Measurements from ENCODE around the gene TOX2.

TOX2 gene

GRCh38 chr20:43903953-43904826 lies 10.5 kb upstream of the TOX2 start:
- in situ Hi-C loops (cut with HindIII; ENCODE audit: low pct_ligation_motif_present, low sequenced_read_pairs) = no loop called here
- Histone ChIP-seq H3K36me3 (replicated peaks) (no peaks in the 10 kb centered on the region), H3K4me3 (ENCODE audit: low read depth, low read length) (no peak overlapping the region), H3K27ac (no peak overlapping the region), H3K27me3 (replicated peaks) (no peaks in the 10 kb centered on the region)
- no peak for TF ChIP-seq CTCF (IDR thresholded peaks at IDR 0.05; ENCODE audit: low read depth, low read length, missing control alignments)
- DNase-seq = no peak

- no peak for TF ChIP-seq CTCF (IDR thresholded peaks at IDR 0.05; ENCODE audit: low read depth, low read length, missing control alignments)
- Histone ChIP-seq H3K36me3 (replicated peaks) (no peaks in the 10 kb centered on the region), H3K27me3 (replicated peaks) (no peaks in the 10 kb centered on the region), H3K4me3 (ENCODE audit: low read depth, low read length) (no peak overlapping the region), H3K27ac (no peak overlapping the region)
- no peak for DNase-seq
- in situ Hi-C loops (cut with HindIII; ENCODE audit: low pct_ligation_motif_present, low sequenced_read_pairs) = no loop called here
Observed at GRCh38 chr20:43904827-43905177, 9.8 kb upstream of the TOX2 start.

- Histone ChIP-seq H3K27ac (no peak overlapping the region), H3K4me3 (ENCODE audit: low read depth, low read length) (no peak overlapping the region), H3K36me3 (replicated peaks) (no peaks in the 10 kb centered on the region), H3K27me3 (replicated peaks) (no peaks in the 10 kb centered on the region)
- TF ChIP-seq CTCF (IDR thresholded peaks at IDR 0.05; ENCODE audit: low read depth, low read length, missing control alignments) = no peak
- DNase-seq = no peak
- in situ Hi-C loops (cut with HindIII; ENCODE audit: low pct_ligation_motif_present, low sequenced_read_pairs) = no loop called here
Observed at GRCh38 chr20:43906505-43907034, 8.1 kb upstream of the TOX2 start.

GRCh38 chr20:43909211-43909610 lies 5.4 kb upstream of the TOX2 start:
- Histone ChIP-seq H3K4me3 (ENCODE audit: low read depth, low read length) (no peak overlapping the region), H3K27ac (no peak overlapping the region), H3K36me3 (replicated peaks) (no peaks in the 10 kb centered on the region), H3K27me3 (replicated peaks) (no peaks in the 10 kb centered on the region)
- DNase-seq = no peak
- TF ChIP-seq CTCF (IDR thresholded peaks at IDR 0.05; ENCODE audit: low read depth, low read length, missing control alignments) = no peak
- in situ Hi-C loops (cut with HindIII; ENCODE audit: low pct_ligation_motif_present, low sequenced_read_pairs) = no loop called here

GRCh38 chr20:43909720-43910119 lies 4.9 kb upstream of the TOX2 start:
- no peak overlapping the region for H3K4me3 ChIP-seq (ENCODE audit: low read depth, low read length)
- in situ Hi-C loops (cut with HindIII; ENCODE audit: low pct_ligation_motif_present, low sequenced_read_pairs) = no loop called here
- DNase-seq = no peak
- H3K36me3 ChIP-seq (replicated peaks) = no peaks in the 10 kb centered on the region
- no peaks in the 10 kb centered on the region for H3K27me3 ChIP-seq (replicated peaks)
- no peak for TF ChIP-seq CTCF (IDR thresholded peaks at IDR 0.05; ENCODE audit: low read depth, low read length, missing control alignments)
- H3K27ac ChIP-seq = no peak overlapping the region
